Measurements from ENCODE around the gene ADH4. TPM values are rescaled to one million over a fixed set of nuclear protein-coding genes. Genes with fewer than 3 reads are reported as not detected.

Gene ADH4
- total and polyA plus RNA-seq, 9 of the 15 experiments (the other 6 are each of a cell fraction or from before 2014, with no cell fraction given): not detected

GRCh38 chr4:99144070-99144469 lies at the start of gene ADH4 (continued):
- no peak for TF ChIP-seq AFF1 (IDR thresholded peaks at IDR 0.05; ENCODE audit: low read depth in 1 of 2, partially characterized antibody in 2 of 2)
- TF ChIP-seq ZNF445 (CRISPR knock-in tag; IDR thresholded peaks at IDR 0.05; ENCODE audit: low read depth): no peak
- TF ChIP-seq STAT6 (CRISPR knock-in tag; IDR thresholded peaks at IDR 0.05): no peak
- no peak for TF ChIP-seq KDM2B (CRISPR knock-in tag; IDR thresholded peaks at IDR 0.05)
- TF ChIP-seq SREBF2 (CRISPR knock-in tag; IDR thresholded peaks at IDR 0.05): no peak

All from K562 (cell line).